Mucosa of descending colon (tissue), 3 donors: ENCODE data around the gene ZRANB1. TPM values are rescaled to one million over a fixed set of nuclear protein-coding genes. Genes with fewer than 3 reads are reported as not detected.

Experiments used
- ATAC-seq: fragments of 200-7000 bp; cut with Tn5 transposase; one replicate; pipeline ENCODE4 v1.9.1; 2020; ENCODE audit warnings: mild to moderate bottlenecking, moderate library complexity
- DNase-seq, 3 donors: peaks; one replicate each; pipeline ENCODE4 v3.0.0-alpha.2; 2020
- H3K36me3 ChIP-seq: fragments of 200-600 bp; one replicate; pipeline ENCODE4 v1.8.0; 2021; ENCODE audit warnings: low read depth, mild to moderate bottlenecking
- H3K4me1 ChIP-seq: fragments of 200-600 bp; one replicate; pipeline ENCODE4 v1.8.0; 2021; ENCODE audit warnings: low read depth, mild to moderate bottlenecking
- H3K4me3 ChIP-seq: fragments of 200-600 bp; one replicate; pipeline ENCODE4 v1.8.0; 2021; ENCODE audit warnings: mild to moderate bottlenecking
- H3K9me3 ChIP-seq: fragments of 200-600 bp; one replicate; pipeline ENCODE4 v1.8.0; 2021; ENCODE audit warnings: mild to moderate bottlenecking
- intact Hi-C, 2 donors: fragments of 100-400 bp; cut with DNase I in 1 of 2; cut with micrococcal nuclease in 1 of 2; formaldehyde crosslinking; loops; one replicate each; pipeline versions ENCODE4 v1.11.0 to v1.11.1; 2022; cut with DNase I, micrococcal nuclease
- total RNA-seq, 3 donors: library from RNA; stranded (reverse); fragmentation: NEBNext Ultra II Directional in 2 of 3; extraction: Animal tissue kit (Norgen Biotek cat#: 25700) in 2 of 3; gene quantifications; one replicate each; pipeline versions ENCODE4 v1.2.1 to v1.2.4, GENCODE V29; 2021 to 2023
- TF ChIP-seq, protein P1 (sequence below): fragments of 200-600 bp; IDR thresholded peaks from one replicate; pipeline ENCODE4 v1.8.0; 2022; ENCODE audit warnings: antibody characterized with exemption, mild to moderate bottlenecking
- donor health status: DM: no; HTN: no; CAD: no; lungs with moderate emphysema.
- donor health status: DM: no; HTN: no; CAD: no.
- donor health status: DM: no; HTN: yes; CAD: no.

ZRANB1 gene
- total RNA-seq, 3 donors from 2014 or later: 9.9 to 31.4 (median 13.5) TPM

DNA sequence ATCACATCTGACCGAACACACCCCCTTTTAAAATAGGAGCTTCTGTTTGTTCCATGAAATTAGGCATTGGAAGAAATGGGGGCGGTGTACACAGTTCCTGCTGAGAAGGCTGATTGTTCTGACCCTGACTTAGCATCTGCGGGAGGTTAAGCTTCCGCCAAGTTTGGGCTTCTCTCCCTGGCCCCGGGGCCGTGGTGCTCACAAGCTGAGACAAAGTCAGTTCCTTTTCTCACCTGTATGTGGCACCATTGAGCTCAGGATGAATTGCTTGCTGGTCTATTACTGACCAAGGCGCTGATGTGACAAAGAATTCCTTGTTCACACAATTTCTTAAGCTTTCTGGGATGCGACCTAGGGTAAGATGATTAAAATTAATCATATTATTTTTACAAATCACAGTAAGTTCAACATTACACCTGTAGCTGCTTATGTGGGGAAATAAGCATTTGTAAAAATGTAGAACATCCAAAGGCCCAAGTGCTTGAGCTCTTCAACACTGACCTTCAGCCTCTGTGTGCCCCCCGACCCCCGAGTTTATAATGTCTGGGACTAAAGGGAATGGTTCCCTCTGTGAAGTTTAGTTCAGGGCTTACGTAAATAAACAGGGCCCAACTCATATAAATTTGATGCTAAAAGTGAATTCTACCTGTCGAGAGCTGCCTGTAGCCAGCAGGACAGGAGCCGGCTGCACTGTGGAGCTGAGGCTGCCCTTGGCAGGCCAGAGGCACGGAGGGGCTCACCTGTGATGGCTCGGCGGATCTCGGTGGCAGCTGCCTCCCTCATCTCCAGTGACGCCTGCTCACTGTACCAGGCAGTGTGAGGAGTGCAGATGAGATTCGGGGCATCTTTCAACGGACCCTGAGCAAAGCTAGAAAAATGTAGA lies 50.8 kb downstream of the ZRANB1 start:
- H3K9me3 ChIP-seq: no peaks in the 10 kb centered on the region
- DNase-seq (peak; percentile 49 to 82 (median 50)), ATAC-seq (peak; percentile 72)
- H3K4me3 ChIP-seq: no peak overlapping the region
- H3K36me3 ChIP-seq: peaks cover 9% of the 10 kb centered on the region
- intact Hi-C loops: no loop called here
- no peaks in the 10 kb centered on the region for H3K4me1 ChIP-seq
- TF ChIP-seq, protein P1, sequence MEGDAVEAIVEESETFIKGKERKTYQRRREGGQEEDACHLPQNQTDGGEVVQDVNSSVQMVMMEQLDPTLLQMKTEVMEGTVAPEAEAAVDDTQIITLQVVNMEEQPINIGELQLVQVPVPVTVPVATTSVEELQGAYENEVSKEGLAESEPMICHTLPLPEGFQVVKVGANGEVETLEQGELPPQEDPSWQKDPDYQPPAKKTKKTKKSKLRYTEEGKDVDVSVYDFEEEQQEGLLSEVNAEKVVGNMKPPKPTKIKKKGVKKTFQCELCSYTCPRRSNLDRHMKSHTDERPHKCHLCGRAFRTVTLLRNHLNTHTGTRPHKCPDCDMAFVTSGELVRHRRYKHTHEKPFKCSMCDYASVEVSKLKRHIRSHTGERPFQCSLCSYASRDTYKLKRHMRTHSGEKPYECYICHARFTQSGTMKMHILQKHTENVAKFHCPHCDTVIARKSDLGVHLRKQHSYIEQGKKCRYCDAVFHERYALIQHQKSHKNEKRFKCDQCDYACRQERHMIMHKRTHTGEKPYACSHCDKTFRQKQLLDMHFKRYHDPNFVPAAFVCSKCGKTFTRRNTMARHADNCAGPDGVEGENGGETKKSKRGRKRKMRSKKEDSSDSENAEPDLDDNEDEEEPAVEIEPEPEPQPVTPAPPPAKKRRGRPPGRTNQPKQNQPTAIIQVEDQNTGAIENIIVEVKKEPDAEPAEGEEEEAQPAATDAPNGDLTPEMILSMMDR: peak; percentile 57

DNA sequence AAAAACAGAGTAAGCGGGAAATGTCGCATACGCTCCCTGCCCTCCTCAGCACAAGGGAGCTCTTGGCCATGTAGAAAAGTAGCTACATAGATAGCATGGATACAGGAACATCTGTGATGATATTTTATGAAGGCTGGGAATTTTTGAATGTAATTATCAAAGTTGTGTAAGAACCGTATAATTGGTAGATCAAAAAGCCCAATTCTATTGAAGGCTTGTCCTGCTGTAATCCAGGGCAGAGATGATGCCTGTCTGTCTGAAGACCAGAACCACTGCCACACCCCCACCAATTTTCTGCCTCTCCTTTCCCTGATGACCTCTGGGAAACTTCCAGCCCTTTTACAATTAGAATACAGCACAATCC lies 51.4 kb downstream of the ZRANB1 start:
- Histone ChIP-seq H3K4me1 (no peaks in the 10 kb centered on the region), H3K4me3 (no peak overlapping the region), H3K36me3 (peaks cover 9% of the 10 kb centered on the region), H3K9me3 (no peaks in the 10 kb centered on the region)
- ATAC-seq (no peak), DNase-seq (no peak)
- intact Hi-C loops: no loop called here
- TF ChIP-seq, protein P1: no peak

DNA sequence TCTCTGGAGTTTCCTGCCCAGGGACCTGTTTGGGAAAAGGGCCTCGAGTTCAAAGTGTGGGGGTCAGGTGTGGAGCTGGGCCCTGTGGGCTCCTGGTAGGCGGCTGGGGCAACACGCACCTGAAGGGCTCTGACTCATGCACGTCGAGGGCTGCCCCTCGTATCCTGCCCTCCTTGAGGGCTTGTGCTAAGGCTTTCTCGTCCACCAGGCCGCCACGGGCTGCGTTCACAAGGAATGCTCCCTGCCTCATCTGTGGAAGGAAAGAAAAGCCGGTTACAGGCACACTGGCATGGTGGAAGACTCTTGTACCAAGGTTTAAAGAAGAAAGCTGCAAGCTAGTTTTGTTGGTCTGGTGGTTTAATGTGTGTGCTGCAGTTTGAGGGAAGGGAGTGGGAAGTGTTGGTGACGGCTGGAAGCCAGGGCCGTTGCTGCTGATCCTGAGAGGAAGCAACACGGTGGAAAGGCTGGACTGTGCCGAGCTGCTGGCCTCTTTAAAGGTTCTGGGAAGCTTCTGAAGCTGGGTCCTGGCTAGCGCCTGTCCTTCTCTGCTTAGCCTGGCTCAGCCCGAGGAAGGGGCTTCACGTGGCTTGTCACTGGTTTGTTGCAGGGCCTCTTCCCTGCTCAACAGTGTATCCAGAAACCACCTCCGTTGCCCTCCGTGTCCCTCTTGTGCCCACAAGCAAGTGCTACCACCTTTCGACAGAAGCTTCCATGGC lies 52.0 kb downstream of the ZRANB1 start:
- DNase-seq: peak in 2 of 3 donors; percentile 2 to 21
- intact Hi-C loops: no loop called here
- TF ChIP-seq, protein P1: no peak
- no peak overlapping the region for H3K4me3 ChIP-seq
- H3K9me3 ChIP-seq: no peaks in the 10 kb centered on the region
- ATAC-seq: no peak
- H3K36me3 ChIP-seq: peaks cover 9% of the 10 kb centered on the region
- no peaks in the 10 kb centered on the region for H3K4me1 ChIP-seq

DNA sequence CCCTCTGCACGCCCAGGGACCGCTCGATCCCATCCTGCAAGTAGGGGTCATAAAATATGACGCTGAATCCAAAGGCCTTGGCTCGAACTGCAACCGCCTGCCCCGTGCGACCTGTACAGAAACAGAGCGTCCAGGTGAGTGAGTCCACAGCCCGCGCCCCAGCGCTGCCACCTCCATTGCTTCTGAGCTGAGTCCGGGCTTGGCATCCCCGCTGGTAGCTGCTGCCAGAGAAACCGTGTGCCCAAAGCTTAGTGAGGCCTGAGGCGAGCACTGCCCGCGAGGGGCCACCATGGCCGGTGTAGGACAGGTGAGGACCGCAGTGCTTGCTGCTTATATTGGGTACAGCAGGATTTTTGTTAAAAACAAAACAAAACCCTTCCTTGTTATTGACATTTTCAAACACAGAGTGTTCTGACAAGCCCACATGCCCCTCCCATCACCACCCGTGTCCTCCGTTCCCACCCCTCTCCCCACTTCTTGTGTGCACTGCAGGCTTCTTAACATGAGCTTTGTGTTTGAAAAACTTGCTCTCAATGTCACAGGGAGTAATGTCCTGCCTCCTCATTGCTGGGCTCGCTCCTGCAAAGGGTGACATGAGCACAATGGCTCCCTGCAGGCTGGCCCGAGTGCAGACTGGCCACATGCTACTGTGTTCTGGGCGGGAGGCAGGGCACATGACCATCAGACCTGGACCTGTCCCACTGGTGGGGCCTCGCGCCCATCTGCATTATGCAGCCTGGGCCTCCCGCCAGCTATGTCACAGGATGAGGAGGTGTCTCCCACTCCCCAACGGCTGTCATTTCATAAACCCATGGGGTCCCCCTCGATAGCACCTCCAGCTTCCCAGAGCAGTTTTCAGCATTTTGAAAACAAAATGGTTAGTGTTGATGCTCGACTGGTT lies 52.9 kb downstream of the ZRANB1 start:
- peak; percentile 1 to 48 (median 25) for DNase-seq
- intact Hi-C loops: no loop called here
- no peak for ATAC-seq
- TF ChIP-seq, protein P1: no peak
- no peaks in the 10 kb centered on the region for H3K4me1 ChIP-seq
- H3K9me3 ChIP-seq: no peaks in the 10 kb centered on the region
- H3K4me3 ChIP-seq: no peak overlapping the region
- H3K36me3 ChIP-seq: peaks cover 9% of the 10 kb centered on the region

DNA sequence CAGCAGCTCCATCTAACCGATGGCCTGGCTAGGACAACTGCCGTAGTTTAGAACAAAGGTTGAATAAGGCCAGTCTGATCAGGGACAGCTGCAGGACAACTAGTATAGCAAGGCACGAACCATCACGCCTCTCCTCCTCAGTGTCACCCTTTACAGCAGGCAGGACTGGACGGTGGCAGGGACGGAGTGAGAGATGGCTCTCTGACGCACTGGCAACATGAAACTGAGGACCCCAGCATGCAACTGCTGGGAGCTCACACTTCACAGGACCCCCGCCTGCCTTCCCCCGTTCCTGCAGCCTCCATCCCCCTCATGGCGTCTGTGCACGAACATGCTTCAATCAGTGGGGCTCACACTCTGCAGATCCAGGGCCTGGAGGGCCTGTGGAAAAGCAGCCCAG lies 53.7 kb downstream of the ZRANB1 start:
- TF ChIP-seq, protein P1: no peak
- intact Hi-C loops: no loop called here
- ATAC-seq: no peak

More for the DNA sequence above, 53.7 kb downstream of the ZRANB1 start:
- peaks cover 9% of the 10 kb centered on the region for H3K36me3 ChIP-seq
- DNase-seq: peak in 1 of 3 donors; percentile 3
- H3K4me1 ChIP-seq: no peaks in the 10 kb centered on the region
- H3K9me3 ChIP-seq: no peaks in the 10 kb centered on the region
- H3K4me3 ChIP-seq: no peak overlapping the region
